Hepatocyte (in vitro differentiated cells): ENCODE results near the gene C1QTNF7. TPM values are rescaled to one million over a fixed set of nuclear protein-coding genes. Genes with fewer than 3 reads are reported as not detected.
A peak's percentile ranks its signal among the peaks of the same experiment; 100 is the strongest.

Source experiments
- DNase-seq: peaks from one replicate; pipeline ENCODE4 v3.0.0-alpha.2; 2016; ENCODE audit warnings: low spot score
- H2AFZ ChIP-seq: fragments of 200-600 bp; sonication (generic); 2 replicates; pipeline ENCODE4 v1.6.0; 2016; ENCODE audit warnings: antibody characterized with exemption, mild to moderate bottlenecking
- H3K27ac ChIP-seq: fragments of 200-600 bp; sonication (generic); 2 replicates; pipeline ENCODE4 v1.5.1; 2016; ENCODE audit warnings: mild to moderate bottlenecking
- H3K27me3 ChIP-seq: fragments of 200-600 bp; sonication (generic); 2 replicates; pipeline ENCODE4 v1.6.1; 2016
- H3K36me3 ChIP-seq: fragments of 200-600 bp; sonication (generic); replicated peaks from 2 replicates; pipeline ENCODE4 v1.5.1; 2016; ENCODE audit warnings: low read depth; ENCODE audit not compliant: insufficient read depth
- H3K4me1 ChIP-seq: fragments of 200-600 bp; sonication (generic); 2 replicates; pipeline ENCODE4 v1.5.1; 2016; ENCODE audit warnings: mild to moderate bottlenecking, moderate library complexity; ENCODE audit not compliant: insufficient read depth
- H3K4me2 ChIP-seq: fragments of 200-600 bp; sonication (generic); 2 replicates; pipeline ENCODE4 v1.6.0; 2016
- H3K4me3 ChIP-seq: fragments of 200-600 bp; sonication (generic); 2 replicates; pipeline ENCODE4 v1.5.1; 2016; ENCODE audit warnings: mild to moderate bottlenecking
- H3K79me2 ChIP-seq: fragments of 200-600 bp; sonication (generic); 2 replicates; pipeline ENCODE4 v1.6.0; 2017; ENCODE audit warnings: mild to moderate bottlenecking
- H3K9me2 ChIP-seq: fragments of 200-600 bp; sonication (generic); replicated peaks from 2 replicates; pipeline ENCODE4 v1.6.0; 2017; ENCODE audit warnings: mild to moderate bottlenecking; ENCODE audit not compliant: insufficient read depth
- H3K9me3 ChIP-seq: fragments of 200-600 bp; sonication (generic); 2 replicates; pipeline ENCODE4 v1.5.1; 2016; ENCODE audit warnings: low read depth, mild to moderate bottlenecking
- H4K20me1 ChIP-seq: fragments of 200-600 bp; sonication (generic); 2 replicates; pipeline ENCODE4 v1.6.0; 2016; ENCODE audit warnings: mild to moderate bottlenecking; ENCODE audit not compliant: insufficient read depth, poor library complexity, severe bottlenecking
- CTCF ChIP-seq: fragments of 200-600 bp; sonication (generic); IDR thresholded peaks from 2 replicates; pipeline ENCODE4 v1.5.1; 2016; ENCODE audit warnings: antibody characterized with exemption, mild to moderate bottlenecking; ENCODE audit not compliant: poor library complexity
- EZH2 ChIP-seq: fragments of 200-600 bp; sonication (generic); IDR thresholded peaks from 2 replicates; pipeline ENCODE4 v1.6.1; 2016; ENCODE audit warnings: antibody characterized with exemption, mild to moderate bottlenecking, borderline replicate concordance
- EZH2phosphoT487 ChIP-seq: fragments of 200-600 bp; sonication (generic); IDR thresholded peaks from one replicate; pipeline ENCODE4 v1.6.1; 2018; ENCODE audit warnings: antibody characterized with exemption, mild to moderate bottlenecking, low read depth, moderate library complexity; ENCODE audit not compliant: unreplicated experiment, severe bottlenecking
- WGBS: methylation state at CpG from one replicate; pipeline ENCODE4 v1.1.6; 2016; ENCODE audit warnings: low lambda C conversion rate; ENCODE audit errors: missing lambda C conversion rate; 5-methylcytosine and 5-hydroxymethylcytosine counted together
- polyA plus RNA-seq: library from polyadenylated mRNA; unstranded; fragments of >200 nt; fragmentation: Nextera tagmentation; extraction: Ambion mirVana; gene quantifications from 2 replicates; pipeline ENCODE4 v1.2.1, GENCODE V29; 2016
- total RNA-seq: library from RNA; depleted of rRNA; stranded (reverse); fragments of >200 nt; gene quantifications from 2 replicates; pipeline ENCODE4 v1.2.3, GENCODE V29; 2014

The C1QTNF7 gene
- total and polyA plus RNA-seq, 2 experiments from 2014 or later = 1.4 TPM

GRCh38 chr4:15451181-15451865 lies 23.5 kb downstream of the C1QTNF7 start:
- H3K27me3 ChIP-seq = no peaks in the 10 kb centered on the region
- DNase-seq = no peak
- no peaks in the 10 kb centered on the region for H3K9me3 ChIP-seq
- H4K20me1 ChIP-seq = no peaks in the 10 kb centered on the region
- H3K79me2 ChIP-seq = no peaks in the 10 kb centered on the region
- H3K4me2 ChIP-seq = peak overlapping the region; percentile 20
- H3K4me1 ChIP-seq = peaks cover 11% of the 10 kb centered on the region
- H3K9me2 ChIP-seq = no peaks in the 10 kb centered on the region
- H3K36me3 ChIP-seq = no peaks in the 10 kb centered on the region
- no peak overlapping the region for H3K4me3 ChIP-seq
- TF ChIP-seq EZH2 = no peak
- no peak for TF ChIP-seq EZH2phosphoT487
- no peak for TF ChIP-seq CTCF
- H2AFZ ChIP-seq = no peak overlapping the region
- H3K27ac ChIP-seq = peak overlapping the region; percentile 7
- WGBS = 59% methylated on average over 1 of the region's 1 CpG

GRCh38 chr4:15451866-15452765 lies 24.3 kb downstream of the C1QTNF7 start:
- no peak for TF ChIP-seq EZH2phosphoT487
- TF ChIP-seq EZH2 = no peak
- TF ChIP-seq CTCF = no peak
- Histone ChIP-seq H3K27me3 (no peaks in the 10 kb centered on the region), H3K36me3 (no peaks in the 10 kb centered on the region), H4K20me1 (no peaks in the 10 kb centered on the region), H3K4me2 (no peak overlapping the region), H3K27ac (peak overlapping the region; percentile 7), H3K9me3 (no peaks in the 10 kb centered on the region), H3K4me1 (peaks cover 12% of the 10 kb centered on the region), H3K4me3 (no peak overlapping the region), H3K79me2 (no peaks in the 10 kb centered on the region), H2AFZ (no peak overlapping the region), H3K9me2 (no peaks in the 10 kb centered on the region)
- DNase-seq = peak; percentile 28
- WGBS = 46% methylated on average over 4 of the region's 4 CpGs

DNA sequence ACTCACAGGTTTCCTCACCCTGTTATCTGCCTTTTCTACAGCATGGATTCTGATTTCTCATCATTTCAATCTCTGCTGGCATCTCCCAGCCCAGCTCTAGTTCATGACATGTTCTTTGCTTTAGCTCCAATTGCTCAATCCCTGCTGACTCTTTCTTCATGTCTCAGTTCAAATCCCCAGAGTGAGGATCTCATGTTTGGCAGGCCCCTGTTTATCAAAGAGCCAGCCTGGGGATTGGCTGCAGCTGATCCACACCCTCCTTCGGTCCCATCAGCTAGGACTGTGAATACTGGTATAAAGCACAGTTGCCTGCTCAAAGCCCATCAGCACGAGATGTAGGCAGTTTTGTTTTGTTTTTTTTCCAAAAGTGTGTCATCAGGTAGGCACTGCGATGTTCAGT lies 27.5 kb downstream of the C1QTNF7 start:
- Histone ChIP-seq H3K4me1 (peaks cover 15% of the 10 kb centered on the region), H3K79me2 (no peaks in the 10 kb centered on the region), H2AFZ (no peak overlapping the region), H3K9me2 (no peaks in the 10 kb centered on the region), H3K27ac (peak overlapping the region; percentile 36), H3K4me3 (no peak overlapping the region), H3K4me2 (no peak overlapping the region), H3K27me3 (no peaks in the 10 kb centered on the region), H3K9me3 (no peaks in the 10 kb centered on the region), H3K36me3 (no peaks in the 10 kb centered on the region), H4K20me1 (no peaks in the 10 kb centered on the region)
- no peak for TF ChIP-seq EZH2phosphoT487
- no peak for TF ChIP-seq EZH2
- TF ChIP-seq CTCF = no peak
- DNase-seq = peak; percentile 50
- 81% methylated on average over 3 of the region's 3 CpGs for WGBS
